ENCODE measurements around the gene MGMT.

DNA sequence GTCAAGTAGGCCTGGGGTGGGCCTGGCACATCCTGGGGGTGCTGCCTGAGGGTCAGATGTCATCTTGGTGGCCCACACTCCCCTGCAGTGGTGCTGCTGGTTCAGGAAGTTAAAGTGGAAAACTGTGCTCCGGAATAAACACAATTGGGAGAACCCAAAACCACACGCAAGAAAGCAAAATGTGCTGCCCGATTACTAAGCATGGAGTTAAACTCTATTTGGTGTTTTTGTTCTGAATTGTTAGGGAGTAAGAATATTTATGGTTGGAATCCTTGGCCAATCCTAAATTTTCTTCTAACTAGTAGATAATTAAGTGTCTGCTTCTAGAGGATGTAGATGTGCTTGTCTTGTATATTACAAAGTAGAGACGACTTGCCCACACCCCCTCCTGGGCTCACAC is 131.4 kb downstream of the MGMT start:
- TF ChIP-seq, protein P1, sequence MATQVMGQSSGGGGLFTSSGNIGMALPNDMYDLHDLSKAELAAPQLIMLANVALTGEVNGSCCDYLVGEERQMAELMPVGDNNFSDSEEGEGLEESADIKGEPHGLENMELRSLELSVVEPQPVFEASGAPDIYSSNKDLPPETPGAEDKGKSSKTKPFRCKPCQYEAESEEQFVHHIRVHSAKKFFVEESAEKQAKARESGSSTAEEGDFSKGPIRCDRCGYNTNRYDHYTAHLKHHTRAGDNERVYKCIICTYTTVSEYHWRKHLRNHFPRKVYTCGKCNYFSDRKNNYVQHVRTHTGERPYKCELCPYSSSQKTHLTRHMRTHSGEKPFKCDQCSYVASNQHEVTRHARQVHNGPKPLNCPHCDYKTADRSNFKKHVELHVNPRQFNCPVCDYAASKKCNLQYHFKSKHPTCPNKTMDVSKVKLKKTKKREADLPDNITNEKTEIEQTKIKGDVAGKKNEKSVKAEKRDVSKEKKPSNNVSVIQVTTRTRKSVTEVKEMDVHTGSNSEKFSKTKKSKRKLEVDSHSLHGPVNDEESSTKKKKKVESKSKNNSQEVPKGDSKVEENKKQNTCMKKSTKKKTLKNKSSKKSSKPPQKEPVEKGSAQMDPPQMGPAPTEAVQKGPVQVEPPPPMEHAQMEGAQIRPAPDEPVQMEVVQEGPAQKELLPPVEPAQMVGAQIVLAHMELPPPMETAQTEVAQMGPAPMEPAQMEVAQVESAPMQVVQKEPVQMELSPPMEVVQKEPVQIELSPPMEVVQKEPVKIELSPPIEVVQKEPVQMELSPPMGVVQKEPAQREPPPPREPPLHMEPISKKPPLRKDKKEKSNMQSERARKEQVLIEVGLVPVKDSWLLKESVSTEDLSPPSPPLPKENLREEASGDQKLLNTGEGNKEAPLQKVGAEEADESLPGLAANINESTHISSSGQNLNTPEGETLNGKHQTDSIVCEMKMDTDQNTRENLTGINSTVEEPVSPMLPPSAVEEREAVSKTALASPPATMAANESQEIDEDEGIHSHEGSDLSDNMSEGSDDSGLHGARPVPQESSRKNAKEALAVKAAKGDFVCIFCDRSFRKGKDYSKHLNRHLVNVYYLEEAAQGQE (IDR thresholded peaks at IDR 0.05; ENCODE audit: low read depth): no peak
- no peak for TF ChIP-seq YY1 (IDR thresholded peaks at IDR 0.05; ENCODE audit: extremely low read depth, insufficient replicate concordance, low read depth, low read length)
- TF ChIP-seq, protein P2, sequence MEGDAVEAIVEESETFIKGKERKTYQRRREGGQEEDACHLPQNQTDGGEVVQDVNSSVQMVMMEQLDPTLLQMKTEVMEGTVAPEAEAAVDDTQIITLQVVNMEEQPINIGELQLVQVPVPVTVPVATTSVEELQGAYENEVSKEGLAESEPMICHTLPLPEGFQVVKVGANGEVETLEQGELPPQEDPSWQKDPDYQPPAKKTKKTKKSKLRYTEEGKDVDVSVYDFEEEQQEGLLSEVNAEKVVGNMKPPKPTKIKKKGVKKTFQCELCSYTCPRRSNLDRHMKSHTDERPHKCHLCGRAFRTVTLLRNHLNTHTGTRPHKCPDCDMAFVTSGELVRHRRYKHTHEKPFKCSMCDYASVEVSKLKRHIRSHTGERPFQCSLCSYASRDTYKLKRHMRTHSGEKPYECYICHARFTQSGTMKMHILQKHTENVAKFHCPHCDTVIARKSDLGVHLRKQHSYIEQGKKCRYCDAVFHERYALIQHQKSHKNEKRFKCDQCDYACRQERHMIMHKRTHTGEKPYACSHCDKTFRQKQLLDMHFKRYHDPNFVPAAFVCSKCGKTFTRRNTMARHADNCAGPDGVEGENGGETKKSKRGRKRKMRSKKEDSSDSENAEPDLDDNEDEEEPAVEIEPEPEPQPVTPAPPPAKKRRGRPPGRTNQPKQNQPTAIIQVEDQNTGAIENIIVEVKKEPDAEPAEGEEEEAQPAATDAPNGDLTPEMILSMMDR (IDR thresholded peaks at IDR 0.05 in 2 of 3, conservative IDR thresholded peaks at IDR 0.05 in 1 of 3; ENCODE audit: borderline replicate concordance in 1 of 3, insufficient read depth in 1 of 3, low read depth in 2 of 3, low read length in 2 of 3): no peak
- no peak for TF ChIP-seq POLR2A (IDR thresholded peaks at IDR 0.05; ENCODE audit: borderline replicate concordance, extremely low read depth, insufficient read depth, insufficient read length)
- TF ChIP-seq, protein P3, sequence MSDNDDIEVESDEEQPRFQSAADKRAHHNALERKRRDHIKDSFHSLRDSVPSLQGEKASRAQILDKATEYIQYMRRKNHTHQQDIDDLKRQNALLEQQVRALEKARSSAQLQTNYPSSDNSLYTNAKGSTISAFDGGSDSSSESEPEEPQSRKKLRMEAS (IDR thresholded peaks at IDR 0.05): no peak
- TF ChIP-seq EZH2 (IDR thresholded peaks at IDR 0.05): no peak
- TF ChIP-seq TCF7L2 (IDR thresholded peaks at IDR 0.05; ENCODE audit: borderline replicate concordance, extremely low read depth, insufficient read depth, insufficient read length): no peak
- no peak for TF ChIP-seq RAD21 (IDR thresholded peaks at IDR 0.05; ENCODE audit: low read depth)
- TF ChIP-seq SRF (IDR thresholded peaks at IDR 0.05; ENCODE audit: low read depth): no peak
- TF ChIP-seq ZNF274 (IDR thresholded peaks at IDR 0.05; ENCODE audit: low read depth, low read length): no peak
- no peak for TF ChIP-seq POLR2AphosphoS5 (IDR thresholded peaks at IDR 0.05; ENCODE audit: low read depth, low read length)
- TF ChIP-seq, protein P4, sequence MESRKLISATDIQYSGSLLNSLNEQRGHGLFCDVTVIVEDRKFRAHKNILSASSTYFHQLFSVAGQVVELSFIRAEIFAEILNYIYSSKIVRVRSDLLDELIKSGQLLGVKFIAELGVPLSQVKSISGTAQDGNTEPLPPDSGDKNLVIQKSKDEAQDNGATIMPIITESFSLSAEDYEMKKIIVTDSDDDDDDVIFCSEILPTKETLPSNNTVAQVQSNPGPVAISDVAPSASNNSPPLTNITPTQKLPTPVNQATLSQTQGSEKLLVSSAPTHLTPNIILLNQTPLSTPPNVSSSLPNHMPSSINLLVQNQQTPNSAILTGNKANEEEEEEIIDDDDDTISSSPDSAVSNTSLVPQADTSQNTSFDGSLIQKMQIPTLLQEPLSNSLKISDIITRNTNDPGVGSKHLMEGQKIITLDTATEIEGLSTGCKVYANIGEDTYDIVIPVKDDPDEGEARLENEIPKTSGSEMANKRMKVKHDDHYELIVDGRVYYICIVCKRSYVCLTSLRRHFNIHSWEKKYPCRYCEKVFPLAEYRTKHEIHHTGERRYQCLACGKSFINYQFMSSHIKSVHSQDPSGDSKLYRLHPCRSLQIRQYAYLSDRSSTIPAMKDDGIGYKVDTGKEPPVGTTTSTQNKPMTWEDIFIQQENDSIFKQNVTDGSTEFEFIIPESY (IDR thresholded peaks at IDR 0.05; ENCODE audit: extremely low read depth, insufficient replicate concordance, low read length): no peak
- TF ChIP-seq CEBPB (IDR thresholded peaks at IDR 0.05; ENCODE audit: low read depth): no peak
